Measurements from ENCODE around the gene CA6.
A peak's percentile ranks its signal among the peaks of the same experiment; 100 is the strongest.
"Not testable (repeated sequence)": the region's sequence is repeated elsewhere in the genome, so short reads cannot be mapped to it uniquely, and the experiment has no call there.

Gene CA6

DNA sequence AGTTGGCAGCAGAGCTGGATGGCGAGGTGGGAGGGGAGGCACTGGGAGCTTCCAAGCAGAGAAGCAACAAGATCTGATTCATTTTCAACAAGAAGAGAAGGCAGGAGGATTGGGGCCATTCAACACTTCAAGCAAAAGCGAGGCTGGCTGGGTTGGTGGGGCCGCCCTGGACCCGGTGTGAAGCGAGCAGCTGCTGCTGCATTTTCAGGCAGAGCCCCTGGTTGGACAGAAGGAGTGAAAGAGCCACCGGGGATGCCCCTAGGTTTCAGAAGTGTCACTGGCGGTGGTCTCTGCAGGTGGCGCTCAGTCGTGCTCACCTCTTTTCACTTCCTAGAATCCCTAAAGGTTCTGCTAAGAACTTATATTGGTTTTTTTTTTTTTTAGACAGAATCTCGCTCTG lies 62.6 kb downstream of the CA6 start:
- no peak for DNase-seq

DNA sequence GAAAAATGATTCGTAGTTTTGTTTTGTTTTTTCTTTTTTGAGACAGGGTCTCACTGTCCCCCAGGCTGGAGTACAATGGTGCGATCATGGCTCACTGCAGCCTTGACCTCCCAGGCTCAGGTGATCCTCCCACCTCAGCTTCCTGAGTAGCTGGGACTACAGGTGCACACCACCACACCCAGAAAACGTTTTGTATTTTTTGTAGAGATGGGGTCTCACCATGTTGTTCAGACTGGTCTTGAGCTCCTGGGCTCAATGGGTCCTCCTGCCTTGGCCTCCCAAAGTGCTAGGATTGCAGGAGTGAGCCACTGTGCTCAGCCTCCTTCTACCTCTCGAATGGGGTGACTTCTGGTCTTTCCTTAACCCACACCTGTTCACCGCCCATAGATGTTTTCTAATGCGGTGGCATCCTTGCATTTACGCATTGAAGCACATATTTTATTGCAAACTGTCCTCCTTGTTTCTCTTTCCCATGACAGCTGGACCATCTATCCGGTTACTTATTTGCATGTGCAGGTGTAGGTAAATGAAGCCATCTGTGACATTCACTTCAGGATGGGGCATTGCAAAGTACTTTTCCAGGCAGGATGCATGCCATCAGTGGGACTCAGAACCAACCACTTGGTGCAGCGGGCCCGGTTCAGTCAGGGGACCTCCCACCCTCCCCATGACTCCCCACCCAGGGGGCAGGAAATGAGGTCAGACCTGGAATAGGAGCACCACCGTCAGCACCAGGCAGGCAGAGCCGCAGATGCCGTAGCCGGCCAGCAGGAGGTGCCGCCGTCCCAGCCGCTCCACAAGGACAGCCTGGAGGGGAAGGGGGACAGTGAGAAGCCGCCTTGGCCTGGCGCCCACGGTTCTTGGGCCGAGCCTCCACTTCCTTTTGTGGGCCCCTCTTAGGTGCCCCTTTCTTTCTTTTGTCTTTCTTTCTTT lies 64.0 kb downstream of the CA6 start:
- peak; percentile 12 for DNase-seq

DNA sequence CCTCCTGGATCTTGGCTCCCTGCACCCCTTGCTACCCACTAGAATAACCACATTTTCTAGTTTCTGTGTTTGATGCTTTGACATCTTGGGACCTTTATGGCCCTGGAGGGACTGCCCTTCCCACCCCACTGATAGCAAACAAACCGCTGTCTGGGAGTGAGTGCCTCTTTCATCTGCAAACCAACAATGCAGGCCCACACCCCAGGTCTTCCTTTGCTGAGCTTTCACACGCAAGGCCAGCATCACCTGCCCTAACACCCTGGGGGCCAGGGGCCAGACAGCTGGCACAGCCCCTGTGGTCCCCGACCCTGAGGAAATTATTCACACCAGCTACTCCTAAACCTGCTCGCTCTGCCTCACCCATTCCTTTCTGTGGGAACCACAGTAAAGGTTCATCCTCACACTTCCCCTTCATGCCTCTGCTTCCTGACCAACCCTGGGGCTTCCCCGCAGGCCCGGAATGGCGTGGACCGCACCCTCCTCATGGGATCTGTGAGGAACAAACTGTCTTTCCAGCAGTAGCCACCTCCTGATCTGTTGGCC lies 65.2 kb downstream of the CA6 start:
- no peak for DNase-seq

DNA sequence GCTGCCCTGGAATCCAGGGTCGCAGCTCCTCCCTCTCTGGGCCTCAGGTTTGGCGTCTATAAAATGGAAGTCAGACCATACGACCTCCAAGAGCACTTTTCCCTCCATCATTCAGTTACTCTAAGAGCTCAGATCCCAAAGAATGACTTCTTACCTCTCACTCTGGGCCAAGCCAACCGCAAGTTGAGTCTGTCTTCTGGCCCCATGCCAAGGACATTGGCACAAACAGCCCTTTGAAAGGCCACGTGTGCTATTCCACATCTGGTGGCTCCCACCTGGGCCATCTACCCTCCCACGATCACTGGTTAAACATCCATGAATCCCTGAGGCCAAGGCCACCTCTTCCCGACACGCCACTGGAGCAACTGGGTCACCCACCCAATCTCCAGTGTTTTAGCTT lies 68.2 kb downstream of the CA6 start:
- DNase-seq: no peak

DNA sequence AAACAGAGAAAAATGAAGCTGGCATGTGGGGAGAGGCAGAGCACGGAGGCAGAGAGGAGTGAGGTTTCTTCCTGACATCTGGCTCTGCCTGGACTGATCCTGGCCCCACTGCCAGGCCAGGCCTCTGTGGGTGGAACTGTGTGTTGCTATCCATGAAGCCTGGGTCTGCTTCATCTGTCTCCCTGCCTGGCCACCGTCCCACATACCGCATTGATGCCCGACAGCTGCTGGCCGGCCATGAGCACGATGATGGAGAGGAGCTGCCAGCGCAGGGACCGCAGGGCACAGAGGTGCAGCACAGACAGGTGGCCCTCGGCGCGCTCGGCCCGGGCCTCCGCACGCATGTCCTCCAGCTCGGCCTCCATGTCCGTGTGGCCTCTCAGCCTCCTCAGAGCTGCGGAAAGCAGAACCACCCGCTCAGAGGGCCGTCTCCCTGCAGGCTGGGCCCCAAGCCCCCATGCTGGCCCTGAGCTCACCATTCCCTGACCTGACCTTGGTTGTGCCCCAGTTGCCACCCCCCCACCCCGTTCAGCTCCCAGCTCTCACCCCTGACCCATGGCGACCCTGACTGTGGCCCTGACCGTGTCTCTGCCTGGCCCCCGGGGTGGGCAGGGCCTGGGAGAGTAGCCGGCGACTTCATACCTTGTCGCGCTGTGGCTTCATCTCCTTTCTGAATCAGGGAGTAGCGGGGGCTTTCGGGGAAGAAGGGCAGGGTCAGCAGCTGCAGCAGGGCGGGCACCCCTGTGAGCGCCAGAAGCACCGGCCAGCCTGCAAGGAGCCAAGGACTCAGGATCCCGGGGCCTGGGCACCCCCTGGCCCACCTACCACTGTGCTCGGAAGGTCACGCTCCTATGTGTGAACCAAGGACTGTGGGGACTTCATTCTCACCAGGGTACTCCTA lies 69.1 kb downstream of the CA6 start:
- DNase-seq: no peak

DNA sequence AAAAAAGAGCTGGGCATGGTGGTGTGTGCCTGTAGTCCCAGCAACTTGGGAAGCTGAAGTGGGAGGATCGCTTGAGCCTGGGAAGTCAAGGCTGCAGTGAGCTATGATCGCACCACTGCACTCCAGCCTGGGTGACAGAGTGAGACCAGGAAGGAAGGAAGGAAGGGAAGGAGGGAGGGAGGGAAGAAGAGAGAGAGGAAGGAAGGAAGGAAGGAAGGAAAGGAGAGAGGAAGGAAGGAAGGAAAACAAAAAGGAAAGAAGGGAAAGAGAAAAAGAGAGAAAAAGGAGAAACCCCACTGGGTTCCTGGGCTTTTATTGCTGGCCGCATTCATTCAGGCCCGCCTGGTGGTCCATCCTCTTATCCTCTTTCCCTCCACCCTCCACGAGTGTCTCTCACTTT lies 70.8 kb downstream of the CA6 start:
- no peak for DNase-seq

DNA sequence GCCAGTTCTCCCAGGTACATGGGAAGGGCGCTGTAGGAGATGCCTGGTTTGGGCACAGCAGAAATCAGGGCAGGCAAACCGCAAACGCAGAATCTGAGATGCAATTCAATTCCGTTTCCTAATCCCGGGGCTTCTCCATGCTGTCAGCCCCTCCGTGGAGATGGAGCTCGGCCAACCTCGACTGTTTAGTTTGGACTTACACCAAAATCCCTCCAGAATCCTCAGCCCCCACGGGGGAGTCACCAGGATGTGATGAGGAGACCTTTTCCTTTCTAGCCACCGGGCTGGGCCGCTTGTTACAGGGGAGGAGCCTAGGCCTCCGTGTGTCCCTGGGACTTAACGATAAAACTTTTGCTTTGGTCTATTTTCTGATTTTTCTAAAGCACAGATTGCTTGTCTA lies 72.7 kb downstream of the CA6 start:
- no peak for DNase-seq

DNA sequence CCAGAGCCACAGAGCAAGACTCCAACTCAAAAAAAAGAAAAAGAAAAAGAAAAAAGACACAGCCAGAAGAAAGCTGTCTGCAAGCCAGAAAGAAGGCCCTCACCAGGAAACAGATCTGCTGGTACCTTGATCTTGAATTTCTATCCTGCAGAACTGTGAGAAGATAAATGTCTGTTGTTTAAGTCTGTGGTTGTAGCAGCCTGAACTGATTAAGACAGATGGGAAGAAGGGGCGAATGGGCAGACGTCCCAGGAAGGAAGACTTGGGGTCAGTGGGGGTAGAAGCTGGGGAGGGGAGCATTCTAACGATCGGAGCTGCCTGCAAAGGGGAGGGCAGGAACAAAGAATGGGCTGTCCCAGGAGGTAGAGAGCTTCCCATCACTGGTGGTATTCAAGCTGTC lies 74.2 kb downstream of the CA6 start:
- DNase-seq: no peak

DNA sequence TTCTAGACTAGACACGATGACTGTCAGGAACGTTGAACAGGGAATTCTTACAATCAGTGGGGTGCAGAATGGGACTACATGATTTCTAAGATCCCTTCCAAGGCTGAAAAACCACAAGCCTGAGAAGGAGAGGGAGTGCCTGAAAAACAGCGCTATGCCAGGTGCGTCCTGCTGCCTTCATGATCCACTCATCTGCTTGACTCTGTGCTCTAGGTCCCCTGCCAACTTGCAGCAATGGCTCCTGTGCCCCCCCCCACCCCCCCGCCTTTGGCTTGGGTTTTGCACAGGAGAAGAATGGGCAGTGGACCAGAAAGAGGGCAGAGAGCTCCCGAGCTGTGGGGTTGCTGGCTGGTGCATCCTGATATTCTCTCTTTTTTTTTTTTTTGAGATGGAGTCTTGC lies 74.6 kb downstream of the CA6 start:
- peak; percentile 19 for DNase-seq

DNA sequence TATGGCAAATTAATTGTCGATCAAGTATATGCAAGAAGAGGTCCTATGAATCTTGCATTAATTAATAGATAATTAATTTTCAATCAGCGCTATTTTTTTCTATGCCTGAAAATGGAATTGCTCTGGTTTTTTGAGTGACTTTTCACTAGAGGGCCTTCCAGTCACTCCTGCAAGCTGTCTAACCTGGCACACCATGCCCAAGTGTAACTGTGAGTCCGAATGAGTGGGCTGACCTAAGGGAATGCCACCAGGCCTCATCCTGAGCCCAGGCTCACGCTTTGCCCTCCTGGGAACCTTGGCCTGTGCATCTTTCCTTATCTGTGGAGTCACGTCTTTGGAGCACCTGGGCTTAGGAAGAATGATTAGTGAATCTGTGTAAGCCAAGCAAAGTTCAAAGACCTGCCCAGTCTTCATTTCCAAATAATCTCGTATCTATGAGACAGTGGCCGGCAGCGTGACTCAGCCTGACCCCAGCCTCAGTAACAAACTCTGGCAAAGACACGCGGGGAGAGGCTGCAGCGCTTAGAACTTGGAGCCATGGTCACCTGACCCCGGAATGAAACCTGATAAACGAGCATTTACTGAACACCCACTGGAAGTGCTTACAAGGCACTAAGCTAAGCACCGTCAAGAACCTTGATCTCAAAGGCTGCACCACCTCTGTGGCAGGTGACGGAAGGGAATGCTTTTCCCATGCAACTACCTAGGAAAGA lies 76.5 kb downstream of the CA6 start:
- DNase-seq: not testable (repeated sequence)

DNA sequence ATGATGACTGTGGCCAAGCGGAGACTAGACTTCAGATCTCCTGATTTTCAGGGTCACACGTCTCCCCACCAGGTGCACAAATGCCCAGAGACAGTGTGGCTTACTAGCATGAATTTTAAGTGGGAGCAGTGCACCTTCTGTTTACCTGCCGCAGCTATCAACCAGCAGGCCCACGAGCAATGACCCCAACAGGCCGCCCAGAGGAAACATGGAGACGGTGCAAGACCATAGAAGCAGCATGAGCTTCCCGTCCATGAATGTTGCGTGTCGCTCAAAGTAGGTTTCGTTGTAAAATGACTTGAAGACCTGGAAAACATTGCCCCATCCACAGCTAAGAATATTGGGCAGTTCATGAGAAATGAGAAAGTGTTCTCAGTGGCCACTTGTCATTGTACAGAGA lies 77.1 kb downstream of the CA6 start:
- no peak for DNase-seq
